HCT116 (cell line): ENCODE data around the gene KCNH5. TPM values are rescaled to one million over a fixed set of nuclear protein-coding genes. Genes with fewer than 3 reads are reported as not detected.

ENCODE experiments used
- ATAC-seq: fragments of 200-7000 bp; cut with Tn5 transposase; 2 replicates; pipeline ENCODE4 v1.9.1; 2020; ENCODE audit warnings: mild to moderate bottlenecking, moderate library complexity
- BruUV-seq: library from RNA; stranded (reverse); fragments of 400-500 nt; replicated peaks from 2 replicates; lab custom pipeline; 2021; lab: Mats Ljungman, UMichigan
- CTCF ChIA-PET: fragments of 300-600 bp; sonication (Branson Sonifier 250); formaldehyde crosslinking; loops from one replicate; lab custom pipeline; 2021; ENCODE audit warnings: antibody characterized with exemption; lab: Charles Lee
- POLR2A ChIA-PET: fragments of 300-600, 350-600 bp; sonication (Branson Sonifier 250); formaldehyde crosslinking; loops from one replicate; lab custom pipeline; 2021; ENCODE audit warnings: antibody characterized with exemption; lab: Charles Lee
- RAD21 ChIA-PET, 2 experiments: fragments of 300-600 bp; sonication (Branson Sonifier 250); formaldehyde crosslinking; loops; one replicate each; lab custom pipeline; 2023; ENCODE audit warnings: low total read pairs in 2 of 2; ENCODE audit not compliant: uncharacterized antibody in 2 of 2, unreplicated experiment in 2 of 2, low non-redundant PET in 1 of 2; lab: Charles Lee
- DNase-seq: peaks from one replicate; pipeline ENCODE4 v3.0.0-alpha.2; 2010; ENCODE audit warnings: low read depth, low spot score
- H2AFZ ChIP-seq: fragments of 200-600 bp; shearing (Covaris generic), sonication (generic); 2 replicates; pipeline ENCODE4 v1.6.1; 2017; ENCODE audit warnings: low read depth, mixed run types, mixed read lengths, antibody characterized with exemption, low read length; ENCODE audit not compliant: poor library complexity, severe bottlenecking
- H3K27ac ChIP-seq: 2 replicates; pipeline ENCODE4 v1.5.1; 2012; ENCODE audit warnings: low read depth, low read length
- H3K27me3 ChIP-seq: fragments of 200-600 bp; sonication (generic); 2 replicates; pipeline ENCODE4 v1.6.1; 2016; ENCODE audit warnings: mixed run types, low read length, mixed read lengths; ENCODE audit not compliant: insufficient read depth
- H3K36me3 ChIP-seq, 2 experiments: fragments of 200-500 bp in 1 of 2; fragments of 200-600 bp in 1 of 2; sonication (Bioruptor generic) in 1 of 2; sonication (generic) in 1 of 2; 2 replicates each; pipeline versions ENCODE4 v1.5.1 to v1.6.1; 2014 to 2016; ENCODE audit warnings: low read length in 2 of 2, inconsistent platforms in 1 of 2, mixed read lengths in 1 of 2, mixed run types in 1 of 2; ENCODE audit not compliant: insufficient read depth in 2 of 2, control insufficient read depth in 1 of 2
- H3K4me1 ChIP-seq, 2 experiments: fragments of 200-600 bp in 1 of 2; sonication (generic) in 1 of 2; 2 replicates each; pipeline versions ENCODE4 v1.5.1 to v1.6.1; 2012 to 2017; ENCODE audit warnings: low read length in 2 of 2, inconsistent platforms in 1 of 2, mild to moderate bottlenecking in 1 of 2, mixed read lengths in 1 of 2, mixed run types in 1 of 2, moderate library complexity in 1 of 2; ENCODE audit not compliant: insufficient read depth in 2 of 2, control insufficient read depth in 1 of 2
- H3K4me2 ChIP-seq: fragments of 200-600 bp; sonication (generic); 2 replicates; pipeline ENCODE4 v1.6.1; 2017; ENCODE audit warnings: mixed run types, low read length, mixed read lengths
- H3K4me3 ChIP-seq, 2 experiments: fragments of 200-600 bp in 1 of 2; sonication (generic) in 1 of 2; replicated peaks in 1 of 2; 2 replicates each; pipeline ENCODE4 v1.5.1; 2011 to 2016; ENCODE audit warnings: low read length in 2 of 2, control low read depth in 1 of 2, low read depth in 1 of 2, mild to moderate bottlenecking in 1 of 2, mixed read lengths in 1 of 2, mixed run types in 1 of 2
- H3K79me2 ChIP-seq: fragments of 200-600 bp; sonication (generic); 2 replicates; pipeline ENCODE4 v1.6.1; 2017; ENCODE audit warnings: mild to moderate bottlenecking, mixed run types, low read length, moderate library complexity, mixed read lengths; ENCODE audit not compliant: insufficient read depth
- H3K9ac ChIP-seq: fragments of 200-600 bp; sonication (generic); 2 replicates; pipeline ENCODE4 v1.6.1; 2016; ENCODE audit warnings: low read length, mixed read lengths
- H3K9me2 ChIP-seq: fragments of 200-600 bp; sonication (generic), shearing (Covaris generic); 2 replicates; pipeline ENCODE4 v1.6.1; 2017; ENCODE audit warnings: mixed run types, mild to moderate bottlenecking, moderate library complexity; ENCODE audit not compliant: insufficient read depth
- H3K9me3 ChIP-seq, 2 experiments: fragments of 200-500 bp in 1 of 2; fragments of 200-600 bp in 1 of 2; sonication (Bioruptor generic) in 1 of 2; sonication (generic) in 1 of 2; 2 replicates each; pipeline ENCODE4 v1.6.1; 2014 to 2017; ENCODE audit warnings: low read length in 2 of 2, mixed read lengths in 2 of 2, inconsistent platforms in 1 of 2, low read depth in 1 of 2, mild to moderate bottlenecking in 1 of 2, mixed run types in 1 of 2, moderate library complexity in 1 of 2; ENCODE audit not compliant: control insufficient read depth in 1 of 2, insufficient read depth in 1 of 2
- H4K20me1 ChIP-seq: fragments of 200-600 bp; sonication (generic), shearing (Covaris generic); 2 replicates; pipeline ENCODE4 v1.6.1; 2017; ENCODE audit warnings: mixed run types, mild to moderate bottlenecking, moderate library complexity; ENCODE audit not compliant: insufficient read depth
- CEBPB ChIP-seq: IDR thresholded peaks from 2 replicates; pipeline ENCODE4 v1.6.1; 2012; ENCODE audit warnings: low read depth
- ELF1 ChIP-seq: IDR thresholded peaks from 2 replicates; pipeline ENCODE4 v1.6.1; 2012; ENCODE audit warnings: low read depth, borderline replicate concordance
- EZH2 ChIP-seq: fragments of 200-600 bp; sonication (generic); IDR thresholded peaks from 2 replicates; pipeline ENCODE4 v1.6.1; 2017; ENCODE audit warnings: antibody characterized with exemption, mixed run types
- EZH2phosphoT487 ChIP-seq: fragments of 200-600 bp; IDR thresholded peaks from 2 replicates; pipeline ENCODE4 v1.6.1; 2018; ENCODE audit warnings: antibody characterized with exemption, borderline replicate concordance
- SIN3A ChIP-seq: IDR thresholded peaks from 2 replicates; pipeline ENCODE4 v1.6.1; 2012; ENCODE audit warnings: low read depth
- SRF ChIP-seq: IDR thresholded peaks from 2 replicates; pipeline ENCODE4 v1.6.1; 2012; ENCODE audit warnings: low read depth
- YY1 ChIP-seq: IDR thresholded peaks from 2 replicates; pipeline ENCODE4 v1.6.1; 2011; ENCODE audit warnings: low read length, low read depth, moderate library complexity, mild to moderate bottlenecking; ENCODE audit not compliant: insufficient replicate concordance; ENCODE audit errors: extremely low read depth
- ZNF274 ChIP-seq: fragments of 200-500 bp; sonication (Bioruptor generic); IDR thresholded peaks from 2 replicates; pipeline ENCODE4 v1.6.1; 2014; ENCODE audit warnings: mild to moderate bottlenecking, low read depth, low read length, inconsistent platforms
- intact Hi-C: fragments of 100-400 bp; cut with micrococcal nuclease; formaldehyde crosslinking; loops from 2 replicates; pipeline ENCODE4 v1.10.0; 2022
- total RNA-seq: library from RNA; stranded (reverse); gene quantifications from one replicate; pipeline ENCODE4 v1.2.1, GENCODE V29; 2021; ENCODE audit not compliant: unreplicated experiment
- TF ChIP-seq, protein P1 (sequence below), 3 experiments: fragments of 200-600 bp in 1 of 3; sonication (generic) in 1 of 3; IDR thresholded peaks in 2 of 3; conservative IDR thresholded peaks in 1 of 3; 2 replicates each; pipeline ENCODE4 v1.5.1; 2012 to 2017; ENCODE audit warnings: low read depth in 2 of 3, low read length in 2 of 3, antibody characterized with exemption in 1 of 3, borderline replicate concordance in 1 of 3, control low read depth in 1 of 3, mild to moderate bottlenecking in 1 of 3, mixed read lengths in 1 of 3, mixed run types in 1 of 3, moderate library complexity in 1 of 3; ENCODE audit not compliant: insufficient read depth in 1 of 3

Gene KCNH5
- total RNA-seq, 1 experiment from 2014 or later: not detected

DNA sequence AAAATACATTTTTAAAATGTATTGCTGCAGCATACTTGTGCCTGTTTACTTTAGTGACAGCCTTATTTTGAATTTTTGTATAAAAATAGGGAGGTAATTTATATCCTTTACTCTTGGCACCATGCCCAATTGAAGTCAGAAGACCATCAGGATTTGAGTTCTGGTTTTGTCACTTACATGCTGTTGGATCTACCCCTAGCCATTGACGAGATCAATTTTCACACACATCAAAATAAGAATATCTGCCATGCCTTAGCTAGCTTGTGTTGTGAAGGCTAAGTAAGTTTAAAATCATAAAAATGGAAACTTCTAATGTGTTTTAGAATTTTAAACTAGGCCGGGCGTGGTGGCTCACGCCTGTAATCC, 381.8 kb downstream of the KCNH5 start:
- peaks cover 0 to 9% of the 10 kb centered on the region in 2 experiments; a peak in 2 of 4 replicates for H3K9me3 ChIP-seq
- intact Hi-C loops: no loop called here
- ChIA-PET POLR2A (no interaction called here), CTCF (no interaction called here), RAD21 (no interaction called here)
- H3K4me2 ChIP-seq: no peak overlapping the region
- H3K9me2 ChIP-seq: no peaks in the 10 kb centered on the region
- no peak overlapping the region for H3K27ac ChIP-seq
- H3K79me2 ChIP-seq: no peaks in the 10 kb centered on the region
- H3K36me3 ChIP-seq: no peaks in the 10 kb centered on the region
- DNase-seq: no peak
- no peak overlapping the region for H3K9ac ChIP-seq
- H3K4me3 ChIP-seq: no peak overlapping the region
- H3K27me3 ChIP-seq: no peaks in the 10 kb centered on the region
- BruUV-seq: no TSS peak
- H4K20me1 ChIP-seq: no peaks in the 10 kb centered on the region
- ATAC-seq: no peak
- TF ChIP-seq ELF1 (no peak), CEBPB (no peak), YY1 (no peak), EZH2phosphoT487 (no peak), SIN3A (no peak), EZH2 (no peak), SRF (no peak), ZNF274 (no peak)
- TF ChIP-seq, protein P1, sequence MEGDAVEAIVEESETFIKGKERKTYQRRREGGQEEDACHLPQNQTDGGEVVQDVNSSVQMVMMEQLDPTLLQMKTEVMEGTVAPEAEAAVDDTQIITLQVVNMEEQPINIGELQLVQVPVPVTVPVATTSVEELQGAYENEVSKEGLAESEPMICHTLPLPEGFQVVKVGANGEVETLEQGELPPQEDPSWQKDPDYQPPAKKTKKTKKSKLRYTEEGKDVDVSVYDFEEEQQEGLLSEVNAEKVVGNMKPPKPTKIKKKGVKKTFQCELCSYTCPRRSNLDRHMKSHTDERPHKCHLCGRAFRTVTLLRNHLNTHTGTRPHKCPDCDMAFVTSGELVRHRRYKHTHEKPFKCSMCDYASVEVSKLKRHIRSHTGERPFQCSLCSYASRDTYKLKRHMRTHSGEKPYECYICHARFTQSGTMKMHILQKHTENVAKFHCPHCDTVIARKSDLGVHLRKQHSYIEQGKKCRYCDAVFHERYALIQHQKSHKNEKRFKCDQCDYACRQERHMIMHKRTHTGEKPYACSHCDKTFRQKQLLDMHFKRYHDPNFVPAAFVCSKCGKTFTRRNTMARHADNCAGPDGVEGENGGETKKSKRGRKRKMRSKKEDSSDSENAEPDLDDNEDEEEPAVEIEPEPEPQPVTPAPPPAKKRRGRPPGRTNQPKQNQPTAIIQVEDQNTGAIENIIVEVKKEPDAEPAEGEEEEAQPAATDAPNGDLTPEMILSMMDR (IDR thresholded peaks at IDR 0.05 in 2 of 3, conservative IDR thresholded peaks at IDR 0.05 in 1 of 3; ENCODE audit: borderline replicate concordance in 1 of 3, insufficient read depth in 1 of 3, low read depth in 2 of 3, low read length in 2 of 3): no peak
- no peaks in the 10 kb centered on the region for H3K4me1 ChIP-seq
- no peak overlapping the region for H2AFZ ChIP-seq
